Activated CD8-positive, alpha-beta T cell treated with anti-CD3 and anti-CD28 coated beads, Interleukin-2, amount 10 ng/mL, durations not matched to agents 7 days and 5 days (primary cell): ENCODE data around the gene RFX2. TPM values are rescaled to one million over a fixed set of nuclear protein-coding genes. Genes with fewer than 3 reads are reported as not detected.
A peak's percentile ranks its signal among the peaks of the same experiment; 100 is the strongest.

Source experiments
- ATAC-seq: fragments of 150-1000 bp; cut with Tn5 transposase; one replicate; pipeline ENCODE4 v1.10.0; 2021; ENCODE audit warnings: moderate library complexity
- CTCF ChIA-PET: fragments of 350-600 bp; sonication (Branson Sonifier 250); formaldehyde crosslinking; loops from one replicate; lab custom pipeline; 2021; ENCODE audit warnings: antibody characterized with exemption; lab: Charles Lee
- POLR2A ChIA-PET: fragments of 350-600 bp; sonication (Branson Sonifier 250); formaldehyde crosslinking; loops from one replicate; lab custom pipeline; 2021; ENCODE audit warnings: antibody characterized with exemption; lab: Charles Lee
- DNase-seq: peaks from one replicate; pipeline ENCODE4 v3.0.0-alpha.2; 2020
- H3K27ac Mint-ChIP-seq: one replicate; pipeline ENCODE4 v1.8.0; 2021; ENCODE audit warnings: mild to moderate bottlenecking, mixed read lengths
- H3K27me3 Mint-ChIP-seq: one replicate; pipeline ENCODE4 v1.8.0; 2021; ENCODE audit warnings: low read depth, mixed read lengths
- H3K36me3 Mint-ChIP-seq: one replicate; pipeline ENCODE4 v1.8.0; 2021; ENCODE audit warnings: low read depth, mixed read lengths
- H3K4me1 Mint-ChIP-seq: one replicate; pipeline ENCODE4 v1.8.0; 2021; ENCODE audit warnings: low read depth, mixed read lengths
- H3K4me3 Mint-ChIP-seq: one replicate; pipeline ENCODE4 v1.8.0; 2021; ENCODE audit warnings: mild to moderate bottlenecking, mixed read lengths
- H3K9me3 Mint-ChIP-seq: one replicate; pipeline ENCODE4 v1.8.0; 2022; ENCODE audit warnings: mixed read lengths; ENCODE audit not compliant: insufficient read depth
- total RNA-seq, 2 experiments: library from RNA; stranded (reverse); gene quantifications; one replicate each; pipeline ENCODE4 v1.2.3, GENCODE V29; 2021

Gene RFX2
- total RNA-seq, 2 experiments from 2014 or later, result 12.3 to 13.8 TPM

DNA sequence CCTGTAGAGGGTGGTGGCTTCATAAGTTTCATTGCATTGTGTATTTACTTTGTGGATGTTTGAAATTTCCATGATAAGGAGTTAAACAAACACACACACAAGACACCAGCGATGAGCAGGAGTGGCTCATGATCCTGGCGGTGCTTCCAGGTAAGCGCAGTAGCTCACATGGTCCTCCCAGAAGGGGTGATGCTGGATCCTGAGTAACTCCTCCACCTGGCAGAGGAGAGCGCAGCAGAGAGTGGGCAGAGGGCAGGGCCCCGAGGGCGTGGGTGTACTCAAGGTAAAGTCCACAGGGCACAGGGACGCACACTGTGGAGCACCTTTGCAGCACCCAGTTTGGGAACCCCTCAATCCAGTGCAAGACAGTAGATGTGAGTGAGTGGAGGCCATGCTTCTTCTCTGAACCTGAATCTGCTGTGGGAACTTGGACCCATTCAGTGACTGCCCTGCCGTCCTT is 54.0 kb downstream of the RFX2 start:
- H3K4me1 Mint-ChIP-seq, result peaks cover 21% of the 10 kb centered on the region
- no peak overlapping the region for H3K4me3 Mint-ChIP-seq
- peaks cover 5% of the 10 kb centered on the region for H3K27me3 Mint-ChIP-seq
- CTCF ChIA-PET, result interaction anchor here (2.7 kb wide), 1 partner anchor 69 kb away, joined by 10 read pairs; no protein-coding TSS in a partner anchor
- H3K27ac Mint-ChIP-seq, result no peak overlapping the region
- POLR2A ChIA-PET, result no interaction called here
- H3K36me3 Mint-ChIP-seq, result no peaks in the 10 kb centered on the region
- no peaks in the 10 kb centered on the region for H3K9me3 Mint-ChIP-seq
- ATAC-seq (no peak), DNase-seq (no peak)

DNA sequence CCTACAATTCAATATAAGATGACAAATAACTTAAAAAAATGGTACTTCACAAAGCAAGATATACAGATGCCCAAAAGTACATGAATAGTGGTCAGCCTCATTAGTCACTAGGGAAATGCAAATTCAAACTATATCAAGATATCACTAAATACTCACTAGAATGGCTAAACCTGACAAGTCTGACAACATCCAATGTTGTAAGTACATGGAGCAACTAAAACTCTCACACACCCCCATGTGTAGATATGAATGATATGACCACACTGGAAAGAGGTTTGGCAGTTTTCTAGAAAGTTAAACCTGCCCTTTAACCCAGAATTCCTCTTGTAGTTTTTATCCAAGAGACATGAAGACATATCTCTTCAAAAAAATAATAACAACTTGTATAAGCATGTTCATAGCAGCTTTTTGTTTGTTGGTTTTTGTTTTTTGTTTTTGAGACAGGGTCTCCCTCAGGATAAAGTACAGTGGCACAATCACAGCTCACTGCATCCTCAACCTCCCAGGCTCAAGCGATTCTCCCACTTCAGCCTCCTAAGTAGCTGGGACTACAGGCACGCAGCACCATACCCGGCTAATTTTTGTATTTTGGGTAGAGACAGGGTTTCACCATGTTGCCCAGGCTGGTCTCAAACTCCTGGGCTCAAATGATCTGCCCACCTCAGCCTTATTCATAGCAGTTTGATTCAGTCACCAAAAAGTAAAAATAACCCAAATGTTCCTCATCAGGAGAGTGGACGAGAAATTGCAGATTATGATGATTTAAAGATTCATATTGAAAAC is 55.1 kb downstream of the RFX2 start:
- H3K27ac Mint-ChIP-seq, result no peak overlapping the region
- CTCF ChIA-PET, result interaction anchor here (2.7 kb wide), 1 partner anchor 70 kb away, joined by 10 read pairs; no protein-coding TSS in a partner anchor
- H3K27me3 Mint-ChIP-seq, result peaks cover 5% of the 10 kb centered on the region
- no peaks in the 10 kb centered on the region for H3K9me3 Mint-ChIP-seq
- ATAC-seq (no peak), DNase-seq (no peak)
- POLR2A ChIA-PET, result no interaction called here
- peaks cover 10% of the 10 kb centered on the region for H3K4me1 Mint-ChIP-seq
- no peaks in the 10 kb centered on the region for H3K36me3 Mint-ChIP-seq
- no peak overlapping the region for H3K4me3 Mint-ChIP-seq

DNA sequence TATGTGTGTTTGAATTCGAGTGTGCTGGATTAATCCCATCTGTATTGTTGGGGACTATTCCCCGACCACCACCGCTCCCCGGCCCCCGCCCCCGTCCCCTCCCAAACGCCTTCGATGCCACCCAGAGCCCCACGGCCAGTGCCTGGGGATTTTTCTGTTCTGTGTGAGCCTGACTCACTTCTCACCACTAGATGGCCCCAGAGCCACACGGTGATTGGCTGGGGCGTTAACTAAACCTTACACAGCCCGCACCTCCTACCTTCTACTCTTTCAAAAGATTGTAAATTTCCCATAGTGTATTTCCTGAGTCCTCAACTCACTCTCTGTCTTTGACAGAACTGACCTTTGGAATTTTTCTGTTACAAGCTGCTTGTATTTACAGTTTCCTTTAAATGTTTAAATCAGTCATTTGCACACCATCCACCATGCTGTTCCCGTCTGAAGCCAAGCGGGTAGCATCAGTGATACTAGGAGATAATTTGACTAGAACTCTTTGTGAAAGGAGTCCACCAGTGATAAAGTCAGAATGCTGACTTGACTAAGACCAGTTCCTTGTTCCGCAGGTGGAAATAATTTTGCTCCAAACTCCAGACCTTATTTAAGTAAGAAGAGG is 61.4 kb downstream of the RFX2 start:
- ATAC-seq, result peak; percentile 99
- H3K27me3 Mint-ChIP-seq, result peaks cover 5% of the 10 kb centered on the region
- ChIA-PET POLR2A (no interaction called here), CTCF (interaction anchor here (0.6 to 3.4 kb wide), 34 partner anchors 8 to 309 kb away, joined by 3 to 142 read pairs (median 4); no protein-coding TSS in a partner anchor)
- no peak overlapping the region for H3K4me3 Mint-ChIP-seq
- H3K36me3 Mint-ChIP-seq, result no peaks in the 10 kb centered on the region
- peaks cover 5% of the 10 kb centered on the region for H3K4me1 Mint-ChIP-seq
- DNase-seq, result peak; percentile 82
- H3K27ac Mint-ChIP-seq, result no peak overlapping the region
- no peaks in the 10 kb centered on the region for H3K9me3 Mint-ChIP-seq

DNA sequence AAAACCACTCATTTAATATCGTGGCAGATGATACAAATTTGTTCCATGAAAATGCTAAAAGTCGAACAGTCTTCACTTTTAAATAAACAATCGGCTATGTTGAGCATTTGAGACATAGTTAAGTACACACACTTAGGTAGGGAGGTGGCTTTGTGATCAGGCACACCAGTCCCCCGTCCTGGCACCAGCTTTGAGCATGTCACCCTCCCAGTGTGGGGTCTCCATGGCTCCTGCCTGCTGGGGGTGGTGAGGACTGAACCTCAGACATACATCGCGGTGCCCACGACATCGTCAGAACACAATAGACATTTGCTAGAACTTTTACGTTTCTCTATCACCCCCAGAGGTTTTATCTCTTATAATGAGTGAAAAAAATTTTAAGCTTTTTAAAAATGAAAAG is 62.0 kb downstream of the RFX2 start:
- Mint-ChIP-seq H3K27me3 (peaks cover 3% of the 10 kb centered on the region), H3K27ac (no peak overlapping the region), H3K4me1 (peaks cover 5% of the 10 kb centered on the region), H3K9me3 (no peaks in the 10 kb centered on the region), H3K4me3 (no peak overlapping the region), H3K36me3 (no peaks in the 10 kb centered on the region)
- POLR2A ChIA-PET, result no interaction called here
- DNase-seq (no peak), ATAC-seq (no peak)
- CTCF ChIA-PET, result interaction anchor here (0.6 to 3.4 kb wide), 33 partner anchors 9 to 310 kb away, joined by 3 to 142 read pairs (median 4); no protein-coding TSS in a partner anchor

DNA sequence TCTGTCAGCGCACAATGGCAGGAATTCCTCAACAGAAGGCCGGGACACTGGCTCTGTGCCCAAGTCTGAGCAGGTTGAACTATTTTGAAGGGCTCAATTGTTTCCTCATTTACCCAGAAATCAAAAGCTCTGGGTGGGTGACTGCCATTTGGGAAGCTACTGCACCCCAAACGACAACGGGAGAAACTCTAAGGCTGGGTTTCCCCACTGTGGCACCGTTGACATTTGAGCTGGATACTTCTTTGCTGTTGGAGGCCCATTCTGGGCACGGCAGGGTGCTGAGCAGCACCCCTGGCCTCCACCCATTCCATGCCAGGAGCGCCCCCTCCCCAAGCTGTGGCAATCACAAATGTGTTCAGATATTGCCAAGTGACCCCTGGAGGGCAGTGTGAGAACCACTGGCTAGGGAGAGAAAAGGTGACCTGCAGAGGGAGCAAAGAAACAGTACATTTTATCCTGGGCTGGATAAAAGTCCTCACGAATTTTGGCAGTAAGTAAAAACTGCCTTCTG is 62.5 kb downstream of the RFX2 start:
- H3K36me3 Mint-ChIP-seq, result no peaks in the 10 kb centered on the region
- no peaks in the 10 kb centered on the region for H3K27me3 Mint-ChIP-seq
- POLR2A ChIA-PET, result no interaction called here
- H3K4me3 Mint-ChIP-seq, result no peak overlapping the region
- H3K4me1 Mint-ChIP-seq, result peaks cover 5% of the 10 kb centered on the region
- no peak for ATAC-seq
- CTCF ChIA-PET, result interaction anchor here (0.6 to 3.4 kb wide), 29 partner anchors 10 to 310 kb away, joined by 3 to 142 read pairs (median 4); no protein-coding TSS in a partner anchor
- no peak overlapping the region for H3K27ac Mint-ChIP-seq
- no peak for DNase-seq
- H3K9me3 Mint-ChIP-seq, result no peaks in the 10 kb centered on the region

DNA sequence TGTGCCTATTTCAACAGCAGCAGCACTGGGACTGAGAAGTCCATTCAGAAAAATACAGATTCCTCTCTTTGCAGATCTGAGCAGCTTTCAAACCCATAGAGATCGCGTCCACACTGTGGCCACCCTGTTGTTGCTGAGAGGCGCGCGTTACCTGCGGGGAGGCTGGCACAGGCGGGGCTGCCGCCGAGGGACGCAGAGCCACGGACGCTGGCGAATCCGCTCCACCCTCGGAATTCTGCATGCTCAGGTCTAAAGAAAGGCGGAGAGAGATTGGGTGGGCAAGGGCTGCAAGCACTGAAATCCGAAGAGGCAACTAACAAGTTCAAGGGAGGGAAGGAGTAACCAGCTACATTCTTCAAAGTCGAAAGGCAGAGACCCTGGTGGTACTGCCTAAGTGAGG is 63.0 kb downstream of the RFX2 start:
- peak; percentile 17 for DNase-seq
- Mint-ChIP-seq H3K27me3 (no peaks in the 10 kb centered on the region), H3K27ac (no peak overlapping the region), H3K4me3 (no peak overlapping the region), H3K4me1 (peaks cover 5% of the 10 kb centered on the region), H3K36me3 (no peaks in the 10 kb centered on the region), H3K9me3 (no peaks in the 10 kb centered on the region)
- ChIA-PET POLR2A (no interaction called here), CTCF (interaction anchor here (1.0 to 3.4 kb wide), 11 partner anchors 15 to 251 kb away, joined by 3 to 142 read pairs (median 5); no protein-coding TSS in a partner anchor)
- no peak for ATAC-seq

DNA sequence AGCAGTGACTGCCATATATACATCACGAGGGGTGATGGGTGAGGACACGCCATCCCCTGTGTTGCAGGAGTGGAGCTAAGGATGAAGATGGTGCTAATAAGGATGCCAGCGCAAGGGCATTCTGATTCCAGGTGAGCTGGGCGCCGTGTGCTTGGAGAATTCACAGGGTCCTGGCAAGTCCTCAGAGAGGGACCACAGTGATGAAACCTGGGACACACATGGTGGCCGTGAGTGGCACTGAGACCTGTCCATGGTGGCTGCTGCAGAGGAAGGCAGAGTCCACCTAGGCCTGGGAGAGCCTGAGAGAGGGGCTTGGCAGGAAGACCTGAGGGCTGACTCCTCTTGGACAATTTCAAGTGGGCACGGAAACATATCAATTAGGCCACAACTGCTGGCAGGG is 65.2 kb downstream of the RFX2 start:
- CTCF ChIA-PET, result interaction anchor here (1.9 to 3.0 kb wide), 2 partner anchors 81 to 241 kb away, joined by 7 to 20 read pairs; partner anchors contain the start of gene NRTN
- DNase-seq (no peak), ATAC-seq (no peak)
- POLR2A ChIA-PET, result no interaction called here
- peaks cover 5% of the 10 kb centered on the region for H3K4me1 Mint-ChIP-seq
- no peaks in the 10 kb centered on the region for H3K27me3 Mint-ChIP-seq
- no peak overlapping the region for H3K4me3 Mint-ChIP-seq
- no peaks in the 10 kb centered on the region for H3K36me3 Mint-ChIP-seq
- no peaks in the 10 kb centered on the region for H3K9me3 Mint-ChIP-seq
- no peak overlapping the region for H3K27ac Mint-ChIP-seq

DNA sequence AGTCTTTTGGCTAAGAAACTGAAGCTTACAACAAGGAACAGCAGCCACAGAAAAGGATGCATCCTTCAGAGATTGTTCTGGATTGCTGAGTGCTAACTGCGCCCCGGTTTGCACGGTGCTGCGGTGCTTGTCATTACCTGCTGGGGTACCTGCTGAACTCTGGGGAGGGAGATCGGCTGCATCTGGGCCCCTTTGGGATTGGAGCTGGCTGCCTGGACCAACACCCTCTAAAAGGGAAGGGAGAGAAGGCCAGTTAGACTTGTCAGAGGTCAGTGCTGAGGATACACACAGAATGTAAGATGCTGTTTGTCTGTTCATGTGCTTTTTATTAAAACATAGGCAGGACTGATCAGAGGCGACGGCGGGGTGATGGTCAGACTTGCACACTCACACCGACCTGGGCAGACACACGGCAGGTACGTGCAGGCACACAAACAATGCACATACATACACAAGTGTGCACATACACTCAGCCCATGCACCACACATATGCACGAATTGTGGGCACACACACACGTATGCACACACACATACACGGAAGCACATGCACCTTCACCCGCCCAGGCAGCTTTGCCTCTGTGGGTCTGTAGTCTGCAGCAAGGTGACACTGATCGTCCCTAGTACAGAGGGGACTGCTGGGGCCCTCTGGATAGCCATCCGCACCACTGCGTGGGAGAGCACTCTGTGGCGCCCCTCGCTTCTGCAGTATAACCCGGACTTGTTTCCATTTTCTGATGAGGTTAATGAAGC is 66.1 kb downstream of the RFX2 start:
- DNase-seq (peak; percentile 16), ATAC-seq (no peak)
- CTCF ChIA-PET, result interaction anchor here (1.9 to 3.0 kb wide), 2 partner anchors 81 to 240 kb away, joined by 7 to 20 read pairs; partner anchors contain the start of gene NRTN
- Mint-ChIP-seq H3K4me1 (peaks cover 5% of the 10 kb centered on the region), H3K27me3 (no peaks in the 10 kb centered on the region), H3K4me3 (no peak overlapping the region), H3K27ac (no peak overlapping the region), H3K9me3 (no peaks in the 10 kb centered on the region), H3K36me3 (no peaks in the 10 kb centered on the region)
- POLR2A ChIA-PET, result no interaction called here

DNA sequence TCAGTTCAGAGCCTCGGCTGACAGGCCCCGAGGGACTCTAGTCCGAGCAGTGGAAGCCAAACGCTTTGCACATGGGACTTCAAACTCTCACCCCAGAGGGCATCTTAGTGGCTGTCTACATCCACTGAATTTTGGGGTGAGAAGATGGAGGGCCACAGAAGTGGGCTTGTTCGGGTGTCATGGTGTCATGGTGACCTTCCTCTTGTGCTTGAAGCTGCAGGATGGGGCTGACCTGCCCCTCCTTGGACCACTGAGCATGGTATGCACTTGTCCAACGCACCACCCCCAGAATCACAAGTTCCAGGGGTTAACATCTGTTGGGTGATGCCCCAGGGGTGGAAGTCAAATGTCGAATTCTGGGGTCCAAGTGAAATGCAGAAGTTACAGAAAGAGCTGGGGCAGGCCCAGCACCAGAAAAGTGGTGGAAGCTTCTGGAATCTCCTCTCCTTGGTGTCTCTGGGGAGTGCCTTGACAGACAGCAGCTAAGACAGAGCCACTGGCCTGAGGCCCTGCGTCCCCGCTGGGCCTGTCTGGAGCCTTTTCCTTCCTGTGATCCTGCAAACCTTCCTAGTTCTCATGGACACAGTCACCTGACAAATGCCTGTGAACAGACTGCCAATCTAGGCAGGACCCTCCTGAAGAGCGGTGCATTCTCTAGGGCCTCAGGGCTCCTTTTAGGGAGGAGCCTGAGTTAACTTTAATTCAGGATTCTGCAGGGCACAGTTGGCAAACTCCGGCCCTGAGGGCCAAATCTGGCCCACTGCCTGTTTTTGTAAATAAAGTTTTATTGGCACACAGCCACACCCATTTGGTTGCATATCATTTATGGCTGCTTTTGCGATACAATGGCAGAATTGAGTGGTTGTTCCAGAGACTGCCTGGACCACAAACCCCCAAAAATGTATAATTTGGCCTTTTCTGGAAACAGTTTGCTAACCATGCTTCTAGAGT is 67.2 kb downstream of the RFX2 start:
- peaks cover 7% of the 10 kb centered on the region for H3K36me3 Mint-ChIP-seq
- DNase-seq (peak; percentile 9), ATAC-seq (no peak)
- no peak overlapping the region for H3K27ac Mint-ChIP-seq
- CTCF ChIA-PET, result interaction anchor here (3.0 kb wide), 1 partner anchor 83 kb away, joined by 20 read pairs; no protein-coding TSS in a partner anchor
- H3K9me3 Mint-ChIP-seq, result no peaks in the 10 kb centered on the region
- peaks cover 10% of the 10 kb centered on the region for H3K4me1 Mint-ChIP-seq
- no peaks in the 10 kb centered on the region for H3K27me3 Mint-ChIP-seq
- POLR2A ChIA-PET, result no interaction called here
- H3K4me3 Mint-ChIP-seq, result no peak overlapping the region

DNA sequence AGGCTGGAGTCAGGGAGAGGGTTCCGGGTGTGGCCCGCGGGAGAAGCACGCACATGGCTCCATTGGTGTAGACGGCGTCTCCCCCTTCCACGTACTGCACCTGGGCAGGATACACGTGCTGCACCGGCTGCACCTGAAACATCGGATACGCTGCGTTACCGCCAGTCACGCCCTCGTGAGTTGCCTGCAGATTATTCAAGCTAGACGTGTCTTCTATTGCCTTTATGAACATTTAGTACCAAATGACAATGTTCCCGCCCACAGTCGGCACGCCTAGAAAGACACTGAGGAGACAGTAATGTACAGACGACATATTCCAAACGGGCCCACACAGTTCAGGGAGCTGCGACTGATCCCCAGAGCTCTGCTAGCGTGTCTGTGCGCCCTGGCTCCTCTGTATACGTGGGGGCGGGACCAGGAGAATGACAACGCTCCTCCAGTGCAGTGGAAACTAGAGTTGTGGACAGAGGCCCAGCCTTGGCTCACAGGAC is 68.3 kb downstream of the RFX2 start:
- POLR2A ChIA-PET, result no interaction called here
- Mint-ChIP-seq H3K36me3 (peaks cover 10% of the 10 kb centered on the region), H3K4me1 (peaks cover 12% of the 10 kb centered on the region), H3K27ac (no peak overlapping the region), H3K9me3 (no peaks in the 10 kb centered on the region), H3K4me3 (no peak overlapping the region), H3K27me3 (no peaks in the 10 kb centered on the region)
- CTCF ChIA-PET, result interaction anchor here (1.4 kb wide), 1 partner anchor 20 kb away, joined by 3 read pairs; no protein-coding TSS in a partner anchor
- DNase-seq (peak; percentile 13), ATAC-seq (no peak)
